GM18508 (cell line): Measurements from ENCODE around the gene MED26.
"Not testable (repeated sequence)": the region's sequence is repeated elsewhere in the genome, so short reads cannot be mapped to it uniquely, and the experiment has no call there.

ENCODE experiments used
- ATAC-seq: cut with Tn5 transposase; IDR thresholded peaks from one replicate; pipeline ENCODE4 v1.9.1; 2021; ENCODE audit warnings: moderate number of reproducible peaks; ENCODE audit not compliant: insufficient read depth, unreplicated experiment

MED26 gene

GRCh38 chr19:16548956-16549355 lies 79.0 kb downstream of the MED26 start:
- no peak for ATAC-seq

- no peak for ATAC-seq
These were observed 83.4 kb downstream of the MED26 start for GRCh38 chr19:16544473-16545231.

- ATAC-seq, result not testable (repeated sequence)
These were observed 84.3 kb downstream of the MED26 start for GRCh38 chr19:16543734-16544133.

- no peak for ATAC-seq
These were observed 85.0 kb downstream of the MED26 start for GRCh38 chr19:16542910-16543472.

GRCh38 chr19:16542045-16542909 lies 85.7 kb downstream of the MED26 start, which contains the start of gene CHERP:
TSS of gene CHERP (minus strand) at chr19:16542437. CDS start at chr19:16542378, 59 bp downstream.
- ATAC-seq, result no peak

GRCh38 chr19:16541526-16542044 lies 86.4 kb downstream of the MED26 start:
- ATAC-seq, result no peak

GRCh38 chr19:16540948-16541347 lies 87.1 kb downstream of the MED26 start:
- no peak for ATAC-seq

- ATAC-seq, result no peak
These were observed 90.9 kb downstream of the MED26 start for GRCh38 chr19:16537111-16537510.

- no peak for ATAC-seq
These were observed 91.9 kb downstream of the MED26 start for GRCh38 chr19:16536130-16536529.

GRCh38 chr19:16535381-16535780 lies 92.6 kb downstream of the MED26 start:
- no peak for ATAC-seq

GRCh38 chr19:16532440-16533234 lies 95.4 kb downstream of the MED26 start:
- ATAC-seq, result no peak

- ATAC-seq, result no peak
These were observed 96.7 kb downstream of the MED26 start for GRCh38 chr19:16531380-16531669.

GRCh38 chr19:16530540-16531379 lies 97.2 kb downstream of the MED26 start:
- no peak for ATAC-seq

- no peak for ATAC-seq
These were observed 98.4 kb downstream of the MED26 start for GRCh38 chr19:16529466-16530144.

- no peak for ATAC-seq
These were observed 100.0 kb downstream of the MED26 start for GRCh38 chr19:16527971-16528521.

GRCh38 chr19:16527334-16527935 lies 100.6 kb downstream of the MED26 start:
- ATAC-seq, result no peak

- no peak for ATAC-seq
These were observed 102.1 kb downstream of the MED26 start for GRCh38 chr19:16525751-16526481.
